HG02852 (cell line): ENCODE measurements around the gene STRN3.
"Not testable (repeated sequence)": the region's sequence is repeated elsewhere in the genome, so short reads cannot be mapped to it uniquely, and the experiment has no call there.

ENCODE experiments used
- ATAC-seq: cut with Tn5 transposase; IDR thresholded peaks from one replicate; pipeline ENCODE4 v1.9.1; 2021; ENCODE audit warnings: mild to moderate bottlenecking, moderate library complexity; ENCODE audit not compliant: unreplicated experiment

The STRN3 gene

DNA sequence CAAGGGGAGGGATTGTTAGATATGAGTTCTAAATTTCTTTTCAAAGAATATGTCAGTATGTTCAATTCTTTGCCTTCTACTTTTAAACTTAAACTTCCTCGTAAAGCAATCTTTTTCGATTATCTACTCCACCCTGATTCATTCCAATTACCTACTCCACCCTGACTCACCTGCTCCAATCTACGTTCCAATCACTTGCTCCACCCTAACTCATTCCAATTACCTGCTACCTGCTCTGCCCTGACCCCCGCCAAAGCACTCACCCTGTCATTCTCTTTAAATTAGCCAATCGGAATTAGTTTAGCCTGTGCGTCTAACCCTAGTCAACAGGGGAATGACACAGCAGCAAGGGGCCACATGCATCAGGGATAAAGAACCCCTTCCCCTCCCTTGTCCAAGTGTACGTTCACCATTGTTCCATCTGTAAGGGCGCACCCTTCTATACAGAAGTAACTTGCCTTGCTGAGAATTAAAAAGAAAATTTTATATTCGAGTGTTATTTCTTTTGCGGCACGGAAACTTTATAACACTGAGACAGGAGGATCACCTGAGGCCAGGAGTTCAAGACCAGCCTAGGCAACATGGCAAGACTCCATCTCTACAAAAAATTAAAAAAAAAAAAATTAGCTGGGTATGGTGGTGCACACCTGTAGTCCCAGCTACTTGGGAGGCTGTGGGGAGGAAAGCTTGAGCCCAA, 54.0 kb downstream of the STRN3 start:
- ATAC-seq, result not testable (repeated sequence)

DNA sequence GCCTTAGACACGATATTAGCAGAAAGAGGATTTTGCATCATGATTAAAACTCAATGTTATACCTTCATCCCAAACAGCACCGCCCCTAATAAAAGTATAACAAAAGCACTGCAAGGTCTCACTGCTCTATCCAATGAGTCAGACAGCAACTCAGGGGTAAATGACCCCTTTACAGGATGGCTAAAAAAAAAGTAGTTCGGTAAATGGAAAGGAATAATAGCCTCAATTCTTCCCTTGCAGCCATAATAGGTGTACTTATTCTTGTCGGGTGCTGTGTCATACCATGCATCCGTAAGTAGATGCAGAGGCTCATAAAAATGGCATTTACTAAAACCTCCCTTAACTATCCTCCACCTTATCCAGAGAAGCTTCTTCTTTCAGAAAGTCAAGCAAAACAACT, 54.6 kb downstream of the STRN3 start:
- no peak for ATAC-seq

DNA sequence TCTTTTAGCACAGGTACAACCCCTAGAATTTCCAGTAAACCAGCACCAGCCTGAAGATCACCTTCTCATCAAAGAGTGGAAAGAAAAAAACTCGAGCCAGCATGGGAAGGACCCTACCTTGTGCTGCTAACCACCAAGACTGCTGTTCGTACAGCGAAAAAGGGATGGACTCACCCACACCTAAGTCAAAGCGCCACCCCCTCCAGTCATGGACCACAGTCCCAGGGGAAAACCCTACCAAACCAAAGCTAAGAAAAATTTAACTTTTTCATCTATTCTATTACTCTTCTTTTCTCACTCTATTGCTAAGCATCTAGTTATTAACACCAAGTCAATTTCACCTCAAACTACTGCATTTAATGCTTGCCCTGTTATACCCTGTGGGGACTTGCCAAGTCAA, 56.4 kb downstream of the STRN3 start:
- peak; percentile 65 for ATAC-seq

DNA sequence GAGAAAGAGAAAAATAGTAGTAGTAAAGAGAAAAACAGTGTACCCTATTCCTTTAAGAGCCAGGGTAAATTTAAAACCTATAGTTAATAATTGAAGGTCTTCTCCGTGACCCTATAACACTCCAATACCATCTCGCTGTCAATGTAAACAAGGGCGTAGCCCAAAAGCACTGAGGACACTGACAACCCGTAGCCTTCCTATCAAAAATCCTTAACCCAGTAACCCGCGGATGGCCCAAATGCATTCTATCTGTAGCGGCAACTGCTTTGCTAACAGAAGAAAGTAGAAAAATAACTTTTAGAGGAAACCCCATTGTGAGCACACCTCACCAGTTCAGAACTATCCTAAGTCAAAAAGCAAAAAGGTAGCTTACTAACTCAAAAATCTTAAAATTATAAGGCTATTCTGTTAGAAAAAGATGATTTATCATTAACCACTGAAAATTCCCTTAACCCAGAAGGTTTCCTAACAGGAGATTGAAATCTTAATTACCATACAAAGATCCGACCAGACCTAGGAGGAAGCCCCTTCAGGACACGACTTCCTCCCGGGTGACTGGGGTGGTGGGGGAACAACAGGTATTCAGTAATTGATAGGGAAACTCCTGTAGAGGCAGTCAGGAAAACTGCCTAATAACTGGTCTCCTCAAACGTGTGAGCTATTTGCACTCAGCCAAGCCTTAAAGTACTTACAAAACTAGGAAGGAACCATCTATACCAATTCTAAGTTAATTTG, 58.6 kb downstream of the STRN3 start:
- ATAC-seq, result not testable (repeated sequence)

DNA sequence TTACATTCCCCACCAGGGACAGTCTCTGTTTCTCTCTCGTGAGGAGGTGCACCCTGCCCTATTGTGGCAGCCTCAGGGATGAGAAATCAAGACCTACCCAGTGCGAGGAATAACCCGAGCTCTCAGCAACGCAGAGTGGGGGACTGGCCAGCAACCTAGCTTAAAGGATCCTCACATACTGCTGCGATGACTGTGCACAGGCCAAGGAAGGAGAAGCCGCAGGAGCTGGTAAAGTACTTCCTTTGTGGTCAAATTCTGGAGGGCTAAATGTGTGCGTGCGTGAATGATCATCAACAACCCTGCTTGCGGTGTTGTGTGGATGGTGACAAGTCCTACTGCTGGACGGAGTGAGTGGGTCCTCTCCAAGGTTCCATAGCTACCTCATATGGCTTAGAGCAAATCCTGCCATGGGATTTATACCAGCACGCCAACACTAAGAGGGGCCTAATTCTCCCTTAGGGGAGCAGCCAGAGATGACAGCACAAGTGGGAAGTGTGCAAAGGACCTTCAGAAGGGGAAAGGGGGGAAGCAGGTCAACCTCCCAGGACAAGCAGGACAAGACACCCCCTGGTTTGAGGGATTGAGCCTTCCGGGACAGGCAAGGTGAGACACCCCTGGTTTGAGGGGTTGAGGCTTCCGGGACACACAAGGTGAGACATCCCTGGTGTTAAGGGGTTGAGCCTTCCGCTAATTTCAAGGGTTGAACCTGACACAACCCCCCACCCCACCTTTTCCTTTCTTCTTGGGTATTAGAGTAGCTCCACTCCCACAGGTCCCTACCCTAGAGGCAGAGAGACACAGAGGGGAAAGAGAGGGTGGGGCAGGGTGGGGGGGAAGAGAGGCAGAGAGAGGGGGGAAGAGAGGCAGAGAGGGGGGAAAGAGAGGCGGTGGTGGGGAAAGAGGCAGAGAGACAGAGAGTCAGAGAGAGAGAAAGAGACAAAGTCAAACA, 59.5 kb downstream of the STRN3 start:
- ATAC-seq, result no peak

DNA sequence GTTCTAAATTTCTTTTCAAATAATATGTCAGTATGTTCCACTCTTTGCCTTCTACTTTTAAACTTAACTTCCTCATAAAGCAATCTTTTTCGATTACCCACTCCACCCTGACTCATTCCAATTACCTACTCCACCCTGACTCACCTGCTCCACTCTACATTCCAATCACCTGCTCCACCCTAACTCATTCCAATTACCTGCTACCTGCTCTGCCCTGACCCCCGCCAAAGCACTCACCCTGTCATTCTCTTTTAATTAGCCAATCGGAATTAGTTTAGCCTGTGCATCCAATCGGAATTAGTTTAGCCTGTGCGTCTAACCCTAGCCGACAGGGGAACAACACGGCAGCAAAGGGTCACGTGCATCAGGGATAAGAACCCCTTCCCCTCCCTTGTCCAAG, 60.3 kb downstream of the STRN3 start:
- not testable (repeated sequence) for ATAC-seq

DNA sequence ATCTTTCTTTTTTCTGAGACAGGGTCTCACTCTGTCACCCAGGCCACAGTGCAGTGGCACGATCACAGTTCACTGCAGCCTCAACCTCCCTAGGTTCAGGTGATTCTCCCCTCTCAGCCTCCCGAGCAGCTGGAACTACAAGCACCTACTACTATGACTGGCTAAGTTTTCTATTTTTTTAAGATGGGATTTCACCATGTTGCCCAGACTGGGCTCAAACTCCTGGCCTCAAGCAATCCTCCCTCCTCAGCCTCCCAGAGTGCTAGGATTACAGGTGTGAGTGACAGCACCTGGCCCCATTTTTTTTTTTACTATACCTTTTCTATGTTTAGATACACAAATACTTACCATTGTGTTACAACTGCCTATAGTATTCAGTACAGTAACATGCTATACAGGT, 63.6 kb downstream of the STRN3 start:
- ATAC-seq, result not testable (repeated sequence)

DNA sequence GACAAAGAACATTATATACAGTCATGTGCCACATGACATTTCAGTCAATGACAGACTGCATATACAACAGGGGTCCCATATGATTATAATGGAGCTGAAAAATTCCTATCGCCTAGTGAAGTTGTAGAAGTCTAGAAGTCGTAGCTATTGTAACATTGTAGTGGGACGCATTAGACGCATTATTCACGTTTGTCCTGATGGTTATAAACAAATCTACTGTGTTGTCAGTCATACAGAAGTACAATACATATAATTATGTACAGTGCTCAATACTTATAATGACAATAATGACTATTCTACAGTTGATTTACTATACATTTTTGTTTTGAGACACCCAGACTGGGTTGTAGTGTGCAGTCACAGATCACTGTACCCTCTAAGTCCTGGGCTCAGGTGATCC, 64.8 kb downstream of the STRN3 start:
- ATAC-seq, result no peak

DNA sequence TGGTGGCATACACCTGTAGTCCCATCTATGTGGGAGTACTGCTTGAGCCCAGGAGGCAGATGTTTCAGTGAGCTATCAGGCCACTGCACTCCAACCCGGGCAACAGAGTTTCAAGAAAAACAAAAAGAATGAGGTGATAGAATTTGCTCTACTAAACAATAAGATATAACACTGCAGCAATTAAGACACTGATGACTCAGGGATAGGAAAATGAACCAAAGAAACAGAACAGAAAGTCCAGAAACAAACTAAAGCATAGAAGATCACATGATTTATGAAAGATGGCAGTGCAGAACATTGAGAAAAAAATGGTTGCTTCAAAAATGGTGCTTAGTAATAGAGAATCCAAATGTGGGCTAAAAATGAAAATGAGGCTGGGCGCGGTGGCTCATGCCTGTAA, 66.0 kb downstream of the STRN3 start:
- no peak for ATAC-seq

DNA sequence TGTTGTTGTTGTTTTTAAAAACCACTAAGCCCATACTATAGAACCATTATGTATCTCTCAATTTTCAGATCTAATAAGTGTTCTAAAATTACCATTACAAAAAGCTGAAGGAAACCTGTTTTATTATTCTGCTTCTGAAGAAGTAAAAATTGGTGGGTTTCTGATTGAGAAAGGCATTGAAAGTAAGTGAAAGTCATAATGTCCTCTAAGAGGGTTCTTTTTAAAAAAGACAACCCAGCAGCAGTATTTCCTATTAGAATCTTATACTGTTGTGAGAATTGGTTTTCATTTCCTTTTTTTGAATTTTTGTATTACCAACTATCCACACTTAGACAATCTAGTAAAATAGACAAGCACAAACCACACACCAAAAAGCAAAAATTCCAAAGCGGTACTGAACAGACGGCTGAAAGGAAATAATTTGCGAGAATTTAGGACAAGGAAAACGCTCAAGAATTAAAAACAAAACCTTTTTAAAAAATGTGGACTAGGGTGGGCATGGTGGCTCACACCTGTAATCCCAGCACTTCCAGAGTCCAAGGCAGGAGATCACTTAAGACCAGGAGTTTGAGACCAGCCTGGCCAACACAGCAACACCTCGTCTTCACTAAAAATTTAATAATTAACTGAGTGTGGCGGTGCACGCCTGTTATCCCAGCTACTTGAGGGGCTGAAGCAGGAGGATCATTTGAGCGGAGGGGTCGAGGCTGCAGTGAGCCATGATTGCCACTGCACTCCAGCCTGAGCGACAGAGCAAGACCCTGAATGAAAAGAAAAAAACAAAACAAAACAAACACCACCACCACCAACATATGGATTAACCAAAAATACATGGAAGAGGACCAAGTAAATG, 67.4 kb downstream of the STRN3 start:
- ATAC-seq, result peak; percentile 55

DNA sequence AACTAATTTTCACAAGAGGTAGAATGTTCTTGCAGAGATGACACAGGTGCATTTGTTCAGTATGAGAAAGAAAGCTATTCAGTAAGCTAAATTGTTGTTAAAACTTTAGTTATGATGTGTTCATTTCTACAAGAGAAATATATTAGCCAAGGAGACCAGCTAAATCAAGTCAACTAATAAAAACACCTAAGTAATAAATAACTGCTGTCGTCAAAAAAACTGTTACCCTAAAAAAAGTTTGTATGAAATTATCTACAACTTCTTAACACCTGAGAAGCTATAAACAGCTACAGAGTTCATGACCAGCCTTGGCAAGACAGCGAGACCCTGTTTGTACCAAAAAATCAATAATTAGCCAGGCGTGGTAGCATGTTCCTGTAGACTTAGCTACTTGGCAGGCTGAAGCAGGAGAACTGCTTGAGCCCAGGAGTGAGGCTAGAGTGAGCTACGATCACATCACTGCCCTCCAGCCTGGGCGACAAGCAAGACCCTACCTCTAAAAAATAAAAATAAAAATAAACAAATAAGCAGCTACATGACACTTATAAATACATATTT, 68.3 kb downstream of the STRN3 start:
- no peak for ATAC-seq

DNA sequence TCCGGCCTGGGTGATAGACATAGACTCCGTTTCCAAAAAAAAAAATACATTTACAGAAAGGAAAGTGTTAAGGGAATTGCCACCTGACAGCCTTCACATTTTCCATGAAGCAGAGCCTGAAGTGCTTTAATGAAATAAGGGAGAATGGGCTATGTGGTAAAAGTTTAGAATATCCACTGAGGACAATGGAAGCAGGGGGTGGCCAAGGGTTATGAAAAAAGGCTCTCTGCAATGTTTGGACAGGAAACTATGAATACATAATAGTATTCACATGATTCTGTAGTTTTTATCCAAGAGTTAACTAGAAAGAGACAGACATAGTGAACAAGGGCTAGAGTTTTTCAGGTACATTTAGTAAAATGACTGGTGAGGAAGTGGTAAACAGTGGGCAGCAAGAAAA, 76.5 kb downstream of the STRN3 start:
- ATAC-seq, result no peak

DNA sequence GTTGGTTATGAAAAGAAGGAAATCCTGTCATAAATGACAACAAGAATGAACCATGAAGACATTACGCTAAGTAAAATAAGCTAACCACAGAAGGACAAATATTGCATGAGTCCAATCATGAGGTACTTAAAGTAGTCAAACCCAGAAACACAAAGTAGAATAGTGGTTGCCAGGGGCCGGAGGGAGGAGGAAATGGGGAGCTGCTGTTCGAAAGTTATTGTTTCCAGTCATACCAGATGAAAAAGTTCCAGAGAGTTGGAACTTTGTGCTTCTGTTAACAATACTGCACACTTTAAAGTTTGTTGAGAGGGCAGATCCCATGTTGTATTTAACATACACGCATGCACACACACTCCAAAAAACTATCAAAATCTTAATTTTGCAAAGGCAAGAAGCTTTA, 82.5 kb downstream of the STRN3 start:
- ATAC-seq, result no peak

DNA sequence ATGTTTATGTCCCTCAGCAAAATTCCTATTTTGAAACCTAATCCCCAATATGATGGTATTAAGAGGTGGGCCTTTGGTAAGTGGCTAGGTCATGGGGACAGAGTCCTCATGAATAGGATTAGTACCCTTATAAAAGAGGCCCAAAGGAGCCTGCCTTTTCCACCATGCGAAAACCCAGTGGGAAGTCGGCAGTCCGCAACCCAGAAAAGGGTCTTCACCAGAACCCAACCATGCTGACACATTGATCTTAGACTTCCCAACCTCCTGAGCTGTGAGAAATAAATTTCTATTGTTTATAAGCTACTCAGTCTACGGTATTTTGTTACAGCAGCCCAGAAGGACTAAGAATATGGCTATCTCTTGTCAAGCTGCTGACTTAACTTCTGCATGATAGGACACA, 85.3 kb downstream of the STRN3 start:
- ATAC-seq, result no peak

DNA sequence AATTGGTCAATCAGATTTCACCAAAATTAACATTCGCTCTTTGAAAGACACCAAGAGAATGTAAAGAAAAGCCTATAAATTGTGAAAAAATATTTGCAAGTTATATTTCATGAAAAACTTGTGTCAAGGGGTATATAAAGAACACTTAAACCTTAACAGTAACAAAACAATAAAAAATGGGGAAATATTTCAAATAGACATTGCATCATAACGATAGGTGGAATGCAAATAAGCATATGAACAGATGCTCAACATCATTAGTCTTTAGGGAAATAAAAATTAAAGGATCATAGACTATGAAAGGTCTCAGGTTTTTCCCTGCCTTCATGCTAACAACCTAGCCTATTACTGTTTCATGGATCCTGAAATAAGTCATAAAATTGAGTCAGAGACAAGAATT, 87.6 kb downstream of the STRN3 start:
- ATAC-seq, result no peak

DNA sequence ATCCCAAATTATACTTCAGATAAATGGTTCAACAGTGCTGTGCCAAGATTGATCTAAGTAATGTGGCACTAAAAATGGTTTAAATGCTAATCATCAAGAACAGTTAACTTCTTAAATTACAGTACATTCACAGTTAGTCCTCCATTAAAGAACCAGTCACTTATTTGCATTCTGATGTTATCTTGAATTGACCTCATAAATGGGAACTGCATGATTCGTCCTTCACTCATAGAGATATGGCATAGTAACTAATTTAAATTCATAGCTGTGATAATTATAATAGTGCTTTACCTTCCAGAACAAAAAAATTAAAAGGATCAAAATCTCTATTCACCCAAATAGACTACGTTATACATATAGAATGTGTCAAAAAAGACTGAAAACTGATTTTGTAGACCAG, 90.7 kb downstream of the STRN3 start:
- no peak for ATAC-seq

DNA sequence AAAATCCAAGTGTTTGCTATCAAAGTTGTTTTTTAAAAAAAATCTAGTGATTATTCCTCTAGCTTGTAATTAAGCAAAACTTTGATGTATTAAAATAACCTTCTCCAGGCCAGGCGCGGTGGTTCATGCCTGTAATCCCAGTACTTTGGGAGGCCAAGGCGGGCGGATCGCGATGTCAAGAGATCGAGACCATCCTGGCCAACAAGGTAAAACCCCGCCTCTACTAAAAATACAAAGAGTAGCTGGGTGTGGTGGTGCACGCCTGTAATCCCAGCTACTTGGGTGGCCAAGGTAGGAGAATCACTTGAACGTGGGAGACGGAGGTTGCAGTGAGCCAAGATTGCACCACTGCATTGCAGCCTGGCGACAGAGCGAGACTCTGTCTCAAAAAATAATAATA, 92.2 kb downstream of the STRN3 start:
- ATAC-seq, result not testable (repeated sequence)

DNA sequence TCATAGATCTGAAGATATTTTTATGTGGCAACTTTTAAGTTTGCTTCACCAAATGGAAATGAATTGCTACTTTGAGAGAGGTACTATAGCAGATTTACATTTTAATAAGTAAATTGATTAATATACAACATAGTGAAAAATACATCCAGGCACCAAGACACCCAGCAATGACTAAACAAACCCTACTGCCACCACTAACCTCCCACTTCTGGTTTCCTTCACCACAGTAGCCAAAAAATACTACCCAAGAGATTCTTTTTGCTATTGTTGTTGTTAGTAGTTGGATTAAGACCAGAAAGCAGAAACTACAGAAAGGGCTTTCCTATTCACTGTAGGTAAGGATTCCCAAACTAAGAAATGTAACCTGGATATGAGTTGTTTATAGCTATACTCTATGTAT, 97.7 kb downstream of the STRN3 start:
- ATAC-seq, result no peak

DNA sequence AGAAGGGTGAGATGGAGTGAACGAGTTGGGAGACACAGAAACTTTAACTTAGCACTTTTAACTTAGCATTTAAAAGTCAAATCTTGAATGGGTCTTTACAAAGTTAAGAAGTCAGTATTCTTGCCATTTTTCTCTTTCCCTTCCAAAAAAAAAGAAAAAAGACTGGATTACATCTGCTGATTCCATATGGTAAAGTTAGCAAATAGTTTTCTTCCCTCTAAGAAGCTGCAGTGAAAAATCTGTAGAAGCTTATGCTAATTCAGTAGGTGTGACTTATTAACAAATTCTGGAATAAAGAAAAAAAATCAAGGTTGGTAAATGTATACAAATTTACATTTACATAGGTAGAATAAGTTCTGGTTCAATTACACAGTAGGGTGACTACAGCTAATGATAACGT, 100.9 kb downstream of the STRN3 start:
- ATAC-seq, result no peak

DNA sequence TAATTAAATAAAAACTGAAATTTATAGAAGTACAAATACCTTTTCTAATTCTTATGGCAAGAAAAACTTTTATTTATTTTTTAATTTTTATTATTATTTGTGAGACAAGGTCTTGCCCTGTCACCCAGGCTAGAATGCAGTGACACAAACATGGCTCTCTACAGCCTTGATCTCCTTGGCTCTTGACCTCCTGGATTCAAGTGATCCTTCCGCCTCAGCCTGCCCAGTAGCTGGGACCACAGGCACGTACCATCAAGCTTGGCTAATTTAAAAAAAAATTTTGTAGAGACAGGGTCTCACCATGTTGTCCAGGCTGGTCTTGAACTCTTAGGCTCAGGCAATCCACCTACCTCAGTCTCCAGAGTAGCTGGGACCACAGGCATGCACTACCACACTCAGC, 104.4 kb downstream of the STRN3 start:
- ATAC-seq, result no peak
